GM21367 (cell line): ENCODE measurements around the gene DSP.

Source experiments
- ATAC-seq: cut with Tn5 transposase; IDR thresholded peaks from one replicate; pipeline ENCODE4 v1.9.1; 2021; ENCODE audit not compliant: unreplicated experiment

The DSP gene, protein sequence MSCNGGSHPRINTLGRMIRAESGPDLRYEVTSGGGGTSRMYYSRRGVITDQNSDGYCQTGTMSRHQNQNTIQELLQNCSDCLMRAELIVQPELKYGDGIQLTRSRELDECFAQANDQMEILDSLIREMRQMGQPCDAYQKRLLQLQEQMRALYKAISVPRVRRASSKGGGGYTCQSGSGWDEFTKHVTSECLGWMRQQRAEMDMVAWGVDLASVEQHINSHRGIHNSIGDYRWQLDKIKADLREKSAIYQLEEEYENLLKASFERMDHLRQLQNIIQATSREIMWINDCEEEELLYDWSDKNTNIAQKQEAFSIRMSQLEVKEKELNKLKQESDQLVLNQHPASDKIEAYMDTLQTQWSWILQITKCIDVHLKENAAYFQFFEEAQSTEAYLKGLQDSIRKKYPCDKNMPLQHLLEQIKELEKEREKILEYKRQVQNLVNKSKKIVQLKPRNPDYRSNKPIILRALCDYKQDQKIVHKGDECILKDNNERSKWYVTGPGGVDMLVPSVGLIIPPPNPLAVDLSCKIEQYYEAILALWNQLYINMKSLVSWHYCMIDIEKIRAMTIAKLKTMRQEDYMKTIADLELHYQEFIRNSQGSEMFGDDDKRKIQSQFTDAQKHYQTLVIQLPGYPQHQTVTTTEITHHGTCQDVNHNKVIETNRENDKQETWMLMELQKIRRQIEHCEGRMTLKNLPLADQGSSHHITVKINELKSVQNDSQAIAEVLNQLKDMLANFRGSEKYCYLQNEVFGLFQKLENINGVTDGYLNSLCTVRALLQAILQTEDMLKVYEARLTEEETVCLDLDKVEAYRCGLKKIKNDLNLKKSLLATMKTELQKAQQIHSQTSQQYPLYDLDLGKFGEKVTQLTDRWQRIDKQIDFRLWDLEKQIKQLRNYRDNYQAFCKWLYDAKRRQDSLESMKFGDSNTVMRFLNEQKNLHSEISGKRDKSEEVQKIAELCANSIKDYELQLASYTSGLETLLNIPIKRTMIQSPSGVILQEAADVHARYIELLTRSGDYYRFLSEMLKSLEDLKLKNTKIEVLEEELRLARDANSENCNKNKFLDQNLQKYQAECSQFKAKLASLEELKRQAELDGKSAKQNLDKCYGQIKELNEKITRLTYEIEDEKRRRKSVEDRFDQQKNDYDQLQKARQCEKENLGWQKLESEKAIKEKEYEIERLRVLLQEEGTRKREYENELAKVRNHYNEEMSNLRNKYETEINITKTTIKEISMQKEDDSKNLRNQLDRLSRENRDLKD (N-terminal part only)

DNA sequence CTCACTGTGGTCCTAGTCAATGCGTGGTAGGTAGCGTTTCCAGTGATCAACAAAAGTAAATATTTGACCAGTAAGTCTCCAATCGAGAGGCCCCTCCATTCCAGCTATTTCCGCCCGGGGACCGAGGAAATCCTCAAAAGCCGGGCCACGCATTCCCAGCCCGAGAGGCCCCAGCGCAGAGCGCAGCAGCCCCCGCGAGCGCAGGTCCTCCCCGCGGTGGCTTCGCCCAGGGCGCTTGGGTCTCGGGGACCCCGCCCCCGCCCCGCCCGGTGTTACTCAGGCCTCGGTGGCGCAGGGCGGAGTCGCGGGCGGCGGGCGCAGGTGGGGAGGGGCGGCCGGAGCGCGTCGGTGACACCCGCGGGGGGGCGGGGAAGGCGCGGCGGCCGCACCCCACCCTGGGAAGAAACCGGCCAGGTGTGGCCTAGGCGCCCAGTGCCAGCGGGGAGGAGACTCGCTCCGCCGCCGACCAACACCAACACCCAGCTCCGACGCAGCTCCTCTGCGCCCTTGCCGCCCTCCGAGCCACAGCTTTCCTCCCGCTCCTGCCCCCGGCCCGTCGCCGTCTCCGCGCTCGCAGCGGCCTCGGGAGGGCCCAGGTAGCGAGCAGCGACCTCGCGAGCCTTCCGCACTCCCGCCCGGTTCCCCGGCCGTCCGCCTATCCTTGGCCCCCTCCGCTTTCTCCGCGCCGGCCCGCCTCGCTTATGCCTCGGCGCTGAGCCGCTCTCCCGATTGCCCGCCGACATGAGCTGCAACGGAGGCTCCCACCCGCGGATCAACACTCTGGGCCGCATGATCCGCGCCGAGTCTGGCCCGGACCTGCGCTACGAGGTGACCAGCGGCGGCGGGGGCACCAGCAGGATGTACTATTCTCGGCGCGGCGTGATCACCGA lies at the start of gene DSP:
Gene DSP (plus strand): TSS at position 497 of the 890 bp plus-strand sequence. CDS start 245 bp downstream, at position 742.
- no peak for ATAC-seq

GRCh38 chr6:7493866-7494265 lies 47.6 kb upstream of the DSP start:
- no peak for ATAC-seq

GRCh38 chr6:7494638-7495037 lies 46.8 kb upstream of the DSP start:
- no peak for ATAC-seq

GRCh38 chr6:7496266-7496875 lies 45.1 kb upstream of the DSP start:
- no peak for ATAC-seq

GRCh38 chr6:7500752-7501282 lies 40.7 kb upstream of the DSP start:
- ATAC-seq: no peak

GRCh38 chr6:7502743-7503142 lies 38.7 kb upstream of the DSP start:
- ATAC-seq: no peak

- ATAC-seq: no peak
Measured at GRCh38 chr6:7504041-7504440, 37.4 kb upstream of the DSP start.

DNA sequence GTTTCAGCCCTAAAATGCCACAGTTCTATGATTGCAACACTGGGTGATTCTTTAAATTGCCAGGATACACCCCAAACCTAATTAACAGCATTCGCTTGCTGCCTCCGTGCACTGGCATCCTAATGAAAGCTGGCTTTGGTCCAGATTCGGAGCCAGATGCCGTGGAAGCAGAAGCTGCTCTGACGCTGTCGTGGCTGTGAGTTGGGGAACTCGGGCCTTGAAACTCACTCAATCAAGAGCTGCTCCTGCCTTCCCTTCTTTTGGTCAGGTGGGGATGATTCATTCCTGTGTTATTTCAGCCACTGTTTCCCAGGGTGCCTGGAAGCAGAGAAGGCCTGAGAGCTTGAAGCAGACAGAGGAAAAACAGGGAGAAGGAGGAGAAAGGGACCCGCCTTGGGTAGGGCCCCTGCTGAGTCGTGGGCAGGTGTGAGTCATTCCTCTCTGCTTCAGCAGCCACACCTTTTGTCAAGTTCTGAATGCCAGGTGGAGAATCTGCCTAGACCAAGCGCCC lies 36.2 kb upstream of the DSP start:
- ATAC-seq: no peak

DNA sequence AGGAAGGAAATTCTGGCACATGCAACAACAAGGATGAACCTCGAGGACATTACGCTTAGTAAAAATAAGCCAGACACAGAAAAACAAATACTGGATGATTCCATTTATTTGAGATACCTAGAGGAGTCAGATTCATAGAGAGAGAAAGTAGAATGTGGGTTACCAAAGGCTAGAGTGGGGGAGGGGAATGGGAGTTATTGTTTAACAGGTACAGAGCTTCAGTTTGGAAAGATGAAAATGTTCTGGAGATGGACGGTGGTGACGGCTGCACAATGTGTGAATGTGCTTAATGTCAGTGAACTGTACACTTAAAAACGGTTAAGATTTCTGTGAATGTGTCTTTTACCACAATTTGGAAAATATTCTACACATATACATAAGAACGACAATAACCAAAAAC lies 33.9 kb upstream of the DSP start:
- no peak for ATAC-seq

GRCh38 chr6:7512320-7512719 lies 29.2 kb upstream of the DSP start:
- ATAC-seq: no peak

DNA sequence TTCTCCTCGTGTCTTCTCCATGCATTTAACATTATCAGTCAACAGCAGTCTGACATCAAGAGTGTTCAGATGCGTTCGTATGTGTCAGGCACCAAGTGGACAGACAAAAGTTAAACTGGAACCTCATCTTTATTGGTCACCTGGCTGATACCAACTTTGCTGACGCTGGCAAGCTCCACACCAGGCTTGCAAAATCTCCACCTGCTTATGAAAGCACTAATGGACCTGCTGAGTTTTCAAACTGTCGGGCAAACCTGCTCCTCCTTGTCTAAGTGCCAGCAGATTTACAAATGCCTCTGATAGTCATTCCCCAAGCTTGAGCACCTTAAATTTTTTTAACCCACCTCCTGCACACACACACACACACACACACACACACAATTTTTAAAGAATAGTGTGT lies 27.9 kb upstream of the DSP start:
- no peak for ATAC-seq

- ATAC-seq: no peak
Measured at GRCh38 chr6:7515363-7515762, 26.1 kb upstream of the DSP start.

DNA sequence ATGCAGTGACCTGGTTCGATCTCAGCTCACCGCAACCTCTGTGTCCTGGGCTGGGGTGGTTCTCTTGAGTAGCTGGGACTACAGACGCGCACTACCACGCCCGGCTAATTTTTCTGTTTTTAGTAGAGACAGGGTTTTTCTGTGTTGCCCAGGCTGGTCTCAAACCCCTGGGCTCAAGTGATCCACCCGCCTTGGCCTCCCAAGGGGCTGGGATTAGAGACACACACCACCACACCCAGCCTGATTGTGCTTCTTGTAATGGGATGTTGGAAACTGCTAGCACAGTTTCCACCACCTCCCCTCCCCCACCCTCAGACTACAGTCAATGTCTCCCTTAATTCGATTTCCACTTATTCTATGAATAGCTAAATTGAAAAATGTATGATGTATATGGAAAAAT lies 22.6 kb upstream of the DSP start:
- no peak for ATAC-seq

DNA sequence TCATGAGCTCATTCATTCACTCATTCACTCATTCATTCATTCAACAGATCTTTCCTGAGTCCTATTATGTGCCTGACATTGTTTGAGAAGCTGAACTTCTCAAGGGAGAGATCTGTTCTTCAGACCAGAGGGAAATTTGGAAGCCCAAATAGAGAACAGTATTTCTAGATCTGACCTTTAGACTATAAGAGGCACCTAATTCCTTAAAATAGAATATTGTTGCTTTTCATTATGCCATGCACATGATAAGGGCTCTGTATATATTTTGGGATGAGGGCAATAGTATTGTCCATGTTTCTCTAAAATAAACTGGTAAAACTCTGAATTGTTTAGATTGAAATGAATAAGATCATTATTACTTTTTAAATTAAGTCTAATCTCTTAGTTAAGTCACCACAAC lies 18.6 kb upstream of the DSP start:
- no peak for ATAC-seq

GRCh38 chr6:7523922-7524321 lies 17.5 kb upstream of the DSP start:
- no peak for ATAC-seq

DNA sequence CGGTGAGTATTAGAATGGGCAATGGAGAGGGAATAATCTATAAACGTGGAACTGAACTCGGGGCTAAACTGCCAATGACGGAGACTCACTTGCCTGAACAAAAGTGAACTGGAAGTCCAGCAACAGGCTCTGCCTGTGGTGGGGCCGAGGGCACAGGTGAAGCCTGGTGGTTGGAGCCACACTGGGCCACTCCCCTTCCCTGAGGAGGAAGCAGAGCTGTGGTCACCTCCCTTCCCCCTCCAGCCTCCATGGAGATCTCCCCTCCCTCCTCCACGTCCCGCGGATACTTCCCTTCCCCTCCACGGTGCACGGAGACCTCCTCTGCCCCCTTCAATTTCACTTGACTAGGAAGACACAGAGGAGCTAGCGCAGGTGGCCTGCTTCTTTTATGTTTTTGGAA lies 14.7 kb upstream of the DSP start:
- ATAC-seq: no peak

GRCh38 chr6:7528565-7528964 lies 12.9 kb upstream of the DSP start:
- ATAC-seq: no peak

- ATAC-seq: no peak
Measured at GRCh38 chr6:7529141-7529540, 12.3 kb upstream of the DSP start.

DNA sequence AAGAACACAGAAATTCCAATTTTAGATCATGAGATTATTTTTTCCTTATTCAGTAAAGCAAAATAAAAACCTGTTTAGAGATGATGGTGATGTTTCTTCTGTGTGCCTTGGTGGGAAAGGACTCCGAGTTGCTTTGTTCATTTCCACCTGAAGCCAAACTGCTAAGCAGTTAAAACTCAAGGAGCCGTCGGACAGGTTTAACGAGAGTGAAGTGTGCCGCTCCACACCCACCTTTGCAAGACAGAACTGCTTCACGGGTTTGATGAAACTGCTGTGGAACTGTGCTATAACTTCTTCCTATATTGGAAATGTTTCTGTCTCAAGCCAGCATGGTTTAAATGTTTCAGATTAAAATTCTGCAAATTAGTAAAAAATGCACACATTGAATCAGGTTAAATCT lies 9.2 kb upstream of the DSP start:
- no peak for ATAC-seq
